SK-N-SH treated with all-trans-retinoic acid at 6 μM for 48 hours (cell line): ENCODE measurements around the gene XRCC4.

Experiments
- ATAC-seq: fragments of 200-7000 bp; cut with Tn5 transposase; 3 replicates; pipeline ENCODE4 v1.9.1; 2020; ENCODE audit warnings: mild to moderate bottlenecking, moderate library complexity
- ARNTL ChIP-seq: fragments of 450-650 bp; formaldehyde crosslinking; IDR thresholded peaks from 2 replicates; pipeline ENCODE4 v1.5.0; 2020; ENCODE audit warnings: low read depth, mild to moderate bottlenecking, moderate library complexity, borderline replicate concordance
- CREB5 ChIP-seq: fragments of 250-450 bp; sonication (Bioruptor Pico); IDR thresholded peaks from 2 replicates; pipeline ENCODE4 v1.5.1; 2020; ENCODE audit warnings: low read depth, mild to moderate bottlenecking, moderate library complexity
- CSDC2 ChIP-seq: fragments of 250-450 bp; sonication (Bioruptor Pico); IDR thresholded peaks from 2 replicates; pipeline ENCODE4 v1.5.0; 2020; ENCODE audit warnings: mild to moderate bottlenecking, moderate library complexity
- ESRRG ChIP-seq: fragments of 250-450 bp; sonication (Bioruptor Pico); IDR thresholded peaks from 2 replicates; pipeline ENCODE4 v1.6.1; 2021; ENCODE audit warnings: mild to moderate bottlenecking
- GLIS3 ChIP-seq: fragments of 250-450 bp; sonication (Bioruptor Pico); IDR thresholded peaks from 2 replicates; pipeline ENCODE4 v1.5.0; 2020; ENCODE audit warnings: mild to moderate bottlenecking, moderate library complexity
- ISL1 ChIP-seq: fragments of 250-450 bp; sonication (Bioruptor Pico); IDR thresholded peaks from 2 replicates; pipeline ENCODE4 v2.1.2; 2022; ENCODE audit warnings: mild to moderate bottlenecking, moderate library complexity
- OSR1 ChIP-seq: fragments of 250-450 bp; sonication (Bioruptor Pico); IDR thresholded peaks from 2 replicates; pipeline ENCODE4 v1.8.0; 2022; ENCODE audit warnings: moderate library complexity, mild to moderate bottlenecking, inconsistent platforms
- PATZ1 ChIP-seq: fragments of 250-450 bp; sonication (Bioruptor Pico); IDR thresholded peaks from 2 replicates; pipeline ENCODE4 v1.8.0; 2020; ENCODE audit warnings: mild to moderate bottlenecking, moderate library complexity, borderline replicate concordance
- POU6F1 ChIP-seq: fragments of 250-450 bp; sonication (Bioruptor Pico); IDR thresholded peaks from 2 replicates; pipeline ENCODE4 v1.8.0; 2021; ENCODE audit warnings: low read depth, mild to moderate bottlenecking, moderate library complexity, borderline replicate concordance
- RARB ChIP-seq: fragments of 250-450 bp; sonication (Bioruptor Pico); IDR thresholded peaks from 2 replicates; pipeline ENCODE4 v1.8.0; 2021; ENCODE audit warnings: mild to moderate bottlenecking, moderate library complexity
- SNAI2 ChIP-seq: fragments of 250-450 bp; sonication (Bioruptor Pico); IDR thresholded peaks from 2 replicates; pipeline ENCODE4 v1.5.0; 2020; ENCODE audit warnings: mild to moderate bottlenecking, moderate library complexity
- TCF4 ChIP-seq: fragments of 250-450 bp; sonication (Bioruptor Pico); IDR thresholded peaks from 2 replicates; pipeline ENCODE4 v1.8.0; 2021; ENCODE audit warnings: mild to moderate bottlenecking, moderate library complexity, borderline replicate concordance
- TOX ChIP-seq: fragments of 250-450 bp; sonication (Bioruptor Pico); IDR thresholded peaks from 2 replicates; pipeline ENCODE4 v1.8.0; 2021; ENCODE audit warnings: mild to moderate bottlenecking, moderate library complexity, borderline replicate concordance
- TSHZ2 ChIP-seq: fragments of 250-450 bp; sonication (Bioruptor Pico); IDR thresholded peaks from 2 replicates; pipeline ENCODE4 v1.5.0; 2020; ENCODE audit warnings: mild to moderate bottlenecking, moderate library complexity
- ZC3H10 ChIP-seq: fragments of 250-450 bp; sonication (Bioruptor Pico); IDR thresholded peaks from 2 replicates; pipeline ENCODE4 v1.5.1; 2021; ENCODE audit warnings: mild to moderate bottlenecking, moderate library complexity
- ZFP3 ChIP-seq: fragments of 250-450 bp; sonication (Bioruptor Pico); IDR thresholded peaks from 2 replicates; pipeline ENCODE4 v1.5.0; 2020; ENCODE audit warnings: mild to moderate bottlenecking, moderate library complexity
- ZFP30 ChIP-seq: fragments of 450-650 bp; formaldehyde crosslinking; IDR thresholded peaks from 2 replicates; pipeline ENCODE4 v1.5.0; 2022; ENCODE audit warnings: mild to moderate bottlenecking, moderate library complexity
- ZNF565 ChIP-seq: fragments of 450-650 bp; formaldehyde crosslinking; conservative IDR thresholded peaks from 2 replicates; pipeline ENCODE4 v1.5.0; 2020; ENCODE audit warnings: low read depth, mild to moderate bottlenecking, moderate library complexity
- ZNF70 ChIP-seq: fragments of 450-650 bp; formaldehyde crosslinking; IDR thresholded peaks from 2 replicates; pipeline ENCODE4 v1.5.0; 2020; ENCODE audit warnings: mild to moderate bottlenecking, moderate library complexity
- ZNF8 ChIP-seq: fragments of 450-650 bp; formaldehyde crosslinking; IDR thresholded peaks from 2 replicates; pipeline ENCODE4 v1.5.0; 2020; ENCODE audit warnings: mild to moderate bottlenecking, moderate library complexity
- TF ChIP-seq, protein P1 (sequence below): fragments of 250-450 bp; sonication (Bioruptor Pico); IDR thresholded peaks from 2 replicates; pipeline ENCODE4 v1.5.1; 2021; ENCODE audit warnings: mild to moderate bottlenecking, moderate library complexity

The XRCC4 gene

GRCh38 chr5:83360573-83360972, 283.2 kb downstream of the XRCC4 start:
- TF ChIP-seq ARNTL (CRISPR knock-in tag): no peak
- TF ChIP-seq, all 23 proteins: peak for 0
- no peak for ATAC-seq

GRCh38 chr5:83362526-83362925, 285.2 kb downstream of the XRCC4 start:
- TF ChIP-seq ZFP30 (CRISPR knock-in tag): no peak
- no peak for TF ChIP-seq ZFP3 (CRISPR knock-in tag)
- TF ChIP-seq ISL1 (CRISPR knock-in tag): no peak
- TF ChIP-seq ZC3H10 (CRISPR knock-in tag): no peak
- no peak for TF ChIP-seq ZNF565 (CRISPR knock-in tag)
- TF ChIP-seq OSR1: no peak
- TF ChIP-seq, protein P1, sequence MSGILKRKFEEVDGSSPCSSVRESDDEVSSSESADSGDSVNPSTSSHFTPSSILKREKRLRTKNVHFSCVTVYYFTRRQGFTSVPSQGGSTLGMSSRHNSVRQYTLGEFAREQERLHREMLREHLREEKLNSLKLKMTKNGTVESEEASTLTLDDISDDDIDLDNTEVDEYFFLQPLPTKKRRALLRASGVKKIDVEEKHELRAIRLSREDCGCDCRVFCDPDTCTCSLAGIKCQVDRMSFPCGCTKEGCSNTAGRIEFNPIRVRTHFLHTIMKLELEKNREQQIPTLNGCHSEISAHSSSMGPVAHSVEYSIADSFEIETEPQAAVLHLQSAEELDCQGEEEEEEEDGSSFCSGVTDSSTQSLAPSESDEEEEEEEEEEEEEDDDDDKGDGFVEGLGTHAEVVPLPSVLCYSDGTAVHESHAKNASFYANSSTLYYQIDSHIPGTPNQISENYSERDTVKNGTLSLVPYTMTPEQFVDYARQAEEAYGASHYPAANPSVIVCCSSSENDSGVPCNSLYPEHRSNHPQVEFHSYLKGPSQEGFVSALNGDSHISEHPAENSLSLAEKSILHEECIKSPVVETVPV (CRISPR knock-in tag): no peak
- TF ChIP-seq GLIS3 (CRISPR knock-in tag): no peak
- no peak for TF ChIP-seq PATZ1
- no peak for TF ChIP-seq CREB5 (CRISPR knock-in tag)
- TF ChIP-seq CSDC2: no peak
- no peak for TF ChIP-seq POU6F1
- TF ChIP-seq TSHZ2 (CRISPR knock-in tag): no peak
- TF ChIP-seq TCF4 (CRISPR knock-in tag): no peak
- TF ChIP-seq ZNF8 (CRISPR knock-in tag): no peak
- TF ChIP-seq TOX (CRISPR knock-in tag): no peak
- no peak for TF ChIP-seq ZNF70 (CRISPR knock-in tag)
- TF ChIP-seq RARB (CRISPR knock-in tag): no peak
- ATAC-seq: no peak

GRCh38 chr5:83363111-83363885, 286.0 kb downstream of the XRCC4 start:
- TF ChIP-seq ZFP30 (CRISPR knock-in tag) (no peak), ESRRG (no peak), POU6F1 (no peak), SNAI2 (CRISPR knock-in tag) (no peak), ZNF8 (CRISPR knock-in tag) (no peak)
- no peak for ATAC-seq
